T-helper 2 cell treated with Interferon-gamma antibody and Interleukin-4, amounts not matched to agents 100 ng/mL and 5 ng/mL, for 36 hours (primary cell): ENCODE data around the gene SLC1A2. TPM values are rescaled to one million over a fixed set of nuclear protein-coding genes. Genes with fewer than 3 reads are reported as not detected.

Experiments used
- total RNA-seq: library from RNA; stranded (reverse); gene quantifications from 2 replicates; pipeline ENCODE4 v1.2.3, GENCODE V29; 2022

The SLC1A2 gene
- total RNA-seq, 1 donor from 2014 or later, result not detected

Other genes with a start within 250 kb of the SLC1A2 start
- not detected in 2 replicates for gene PAMR1, start 106.1 kb upstream of the SLC1A2 start, total RNA-seq
- 0.14 TPM in 2 replicates for gene FJX1, start 198.9 kb upstream of the SLC1A2 start, total RNA-seq
- 28.4 and 31.8 TPM in 2 replicates for gene TRIM44, start 243.2 kb upstream of the SLC1A2 start, total RNA-seq